HG03064 (cell line): Measurements from ENCODE around the gene CTBP1.

Source experiments
- ATAC-seq: cut with Tn5 transposase; IDR thresholded peaks from one replicate; pipeline ENCODE4 v1.9.1; 2021; ENCODE audit warnings: low read depth; ENCODE audit not compliant: unreplicated experiment

Gene CTBP1

GRCh38 chr4:1166509-1167243 is 82.3 kb downstream of the CTBP1 start:
- ATAC-seq, result no peak

- no peak for ATAC-seq
Observed at GRCh38 chr4:1164956-1165545, 83.9 kb downstream of the CTBP1 start.

- no peak for ATAC-seq
Observed at GRCh38 chr4:1164444-1164843, 84.5 kb downstream of the CTBP1 start.

GRCh38 chr4:1164040-1164439 is 84.9 kb downstream of the CTBP1 start:
- ATAC-seq, result no peak
